ENCODE measurements around the gene POLR3E.
A peak's percentile ranks its signal among the peaks of the same experiment; 100 is the strongest.

Gene POLR3E, protein sequence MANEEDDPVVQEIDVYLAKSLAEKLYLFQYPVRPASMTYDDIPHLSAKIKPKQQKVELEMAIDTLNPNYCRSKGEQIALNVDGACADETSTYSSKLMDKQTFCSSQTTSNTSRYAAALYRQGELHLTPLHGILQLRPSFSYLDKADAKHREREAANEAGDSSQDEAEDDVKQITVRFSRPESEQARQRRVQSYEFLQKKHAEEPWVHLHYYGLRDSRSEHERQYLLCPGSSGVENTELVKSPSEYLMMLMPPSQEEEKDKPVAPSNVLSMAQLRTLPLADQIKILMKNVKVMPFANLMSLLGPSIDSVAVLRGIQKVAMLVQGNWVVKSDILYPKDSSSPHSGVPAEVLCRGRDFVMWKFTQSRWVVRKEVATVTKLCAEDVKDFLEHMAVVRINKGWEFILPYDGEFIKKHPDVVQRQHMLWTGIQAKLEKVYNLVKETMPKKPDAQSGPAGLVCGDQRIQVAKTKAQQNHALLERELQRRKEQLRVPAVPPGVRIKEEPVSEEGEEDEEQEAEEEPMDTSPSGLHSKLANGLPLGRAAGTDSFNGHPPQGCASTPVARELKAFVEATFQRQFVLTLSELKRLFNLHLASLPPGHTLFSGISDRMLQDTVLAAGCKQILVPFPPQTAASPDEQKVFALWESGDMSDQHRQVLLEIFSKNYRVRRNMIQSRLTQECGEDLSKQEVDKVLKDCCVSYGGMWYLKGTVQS

DNA sequence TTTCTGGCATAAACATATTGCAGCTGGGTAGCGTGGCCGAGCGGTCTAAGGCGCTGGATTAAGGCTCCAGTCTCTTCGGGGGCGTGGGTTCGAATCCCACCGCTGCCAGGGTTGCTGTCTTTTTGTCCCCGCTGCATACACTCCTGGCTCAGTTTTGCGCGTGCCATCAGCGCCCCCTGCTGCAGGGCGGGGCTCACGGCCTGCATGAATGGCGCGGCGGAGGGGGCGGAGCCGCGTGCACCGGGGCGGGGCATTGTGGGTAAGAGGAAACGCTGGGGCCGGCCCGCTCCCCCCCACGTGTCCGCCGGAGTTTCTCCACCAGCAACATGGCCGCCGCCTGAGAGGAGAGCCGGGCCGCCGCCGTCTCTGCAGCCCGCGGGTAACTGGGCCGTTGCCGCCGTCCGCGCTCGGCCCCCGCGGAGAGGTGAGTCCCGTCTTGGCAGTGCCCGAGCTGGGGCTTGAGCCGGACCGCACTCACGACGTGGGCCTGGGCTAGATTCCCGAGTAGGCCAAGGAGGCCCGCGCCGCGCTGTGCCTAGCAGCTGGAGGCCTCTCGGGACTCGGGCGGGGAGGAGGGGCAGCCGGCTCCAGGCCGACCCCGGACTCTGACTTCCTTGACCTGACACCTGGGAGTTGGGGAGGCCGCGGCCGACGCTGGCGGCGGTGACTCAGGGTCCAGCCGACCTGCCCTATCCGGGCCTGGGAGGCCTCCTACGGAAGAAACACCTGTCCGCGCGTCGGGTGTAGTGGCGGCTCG lies at the start of gene POLR3E:
TSS of gene POLR3E (plus strand) at position 296 of the 757 bp plus-strand sequence. CDS start 5,560 bp downstream, outside the sequence.
- DNase-seq (ENCODE audit: low read depth) = peak; percentile 97

DNA sequence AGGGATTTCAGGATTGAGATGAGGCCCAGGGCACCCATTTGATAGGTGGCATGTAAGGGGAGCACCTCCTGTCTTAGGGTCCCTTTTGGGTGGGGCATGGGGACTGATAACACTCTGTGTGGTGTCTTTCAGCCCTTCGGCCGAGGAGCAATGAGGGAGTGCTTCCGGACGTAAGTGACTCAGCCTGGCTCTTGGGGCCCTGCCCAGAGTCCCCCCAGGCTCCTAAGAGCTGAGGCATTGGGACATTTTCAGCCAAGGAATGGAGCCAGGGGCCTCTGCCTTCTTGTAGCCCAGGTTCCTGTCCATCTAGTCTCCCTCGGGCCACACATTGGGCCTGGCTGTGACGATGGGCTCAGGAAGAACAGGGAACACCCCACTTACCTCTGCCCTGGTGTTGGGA lies 46.7 kb upstream of the POLR3E start:
- DNase-seq (ENCODE audit: low read depth) = peak; percentile 6

DNA sequence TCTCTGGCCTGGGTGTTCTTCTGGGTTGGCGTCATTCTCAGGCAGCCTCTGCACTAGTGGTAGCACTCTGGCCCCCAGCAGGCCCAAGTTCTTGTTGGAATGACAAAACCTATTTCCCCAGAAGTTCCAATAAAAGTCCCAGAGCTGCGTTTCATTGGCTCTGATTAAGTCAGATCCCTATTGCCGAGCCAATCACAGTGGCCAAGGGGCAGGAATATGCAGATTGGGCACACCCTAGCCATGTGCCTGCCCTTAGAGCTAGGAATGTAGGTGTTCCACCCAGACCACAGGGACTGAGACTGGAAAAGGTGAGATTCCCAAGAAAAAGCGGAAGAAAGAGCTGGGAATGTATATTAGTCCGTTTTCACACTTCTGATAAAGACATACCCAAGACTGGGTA lies 44.9 kb upstream of the POLR3E start:
- no peak for DNase-seq (ENCODE audit: low read depth)

DNA sequence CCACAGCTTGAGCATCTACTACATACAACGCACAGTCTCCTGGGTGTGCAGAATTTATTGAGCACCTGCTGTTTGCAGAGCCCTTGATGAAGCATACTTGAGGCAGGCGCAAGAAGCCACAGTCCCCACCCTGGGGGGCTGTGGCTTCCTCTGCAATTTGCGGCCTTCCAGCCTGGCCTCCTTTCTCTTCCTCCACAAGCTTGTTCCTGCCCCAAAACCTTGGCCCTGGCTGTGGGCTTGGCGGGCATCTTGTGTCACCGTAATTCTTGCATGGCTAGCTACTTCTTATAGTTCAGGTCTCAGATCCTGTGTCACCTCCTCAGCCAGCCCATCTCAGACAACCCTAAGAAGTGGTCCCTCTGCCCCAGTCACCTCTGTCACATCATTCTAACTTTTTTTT lies 43.9 kb upstream of the POLR3E start:
- DNase-seq (ENCODE audit: low read depth) = no peak

DNA sequence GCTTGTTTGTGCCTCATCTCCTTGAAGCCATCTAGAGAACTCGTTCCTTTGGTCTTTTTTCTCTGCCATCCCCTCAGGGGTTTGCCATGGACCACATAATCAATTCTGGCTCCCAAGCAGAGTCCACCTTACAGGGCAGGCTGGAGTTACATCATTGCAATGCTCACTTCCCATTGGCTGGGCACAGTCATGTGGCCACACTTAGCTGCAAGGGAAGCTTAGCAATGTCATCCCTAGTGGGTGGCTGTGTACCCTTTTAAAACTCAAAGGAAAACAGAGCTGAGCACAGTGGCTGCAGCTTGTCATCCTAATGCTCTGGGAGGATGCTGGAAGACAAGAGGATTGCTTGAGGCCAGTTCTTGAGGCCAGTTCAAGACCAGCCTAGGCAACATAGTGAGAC lies 41.9 kb upstream of the POLR3E start:
- DNase-seq (ENCODE audit: low read depth) = no peak

DNA sequence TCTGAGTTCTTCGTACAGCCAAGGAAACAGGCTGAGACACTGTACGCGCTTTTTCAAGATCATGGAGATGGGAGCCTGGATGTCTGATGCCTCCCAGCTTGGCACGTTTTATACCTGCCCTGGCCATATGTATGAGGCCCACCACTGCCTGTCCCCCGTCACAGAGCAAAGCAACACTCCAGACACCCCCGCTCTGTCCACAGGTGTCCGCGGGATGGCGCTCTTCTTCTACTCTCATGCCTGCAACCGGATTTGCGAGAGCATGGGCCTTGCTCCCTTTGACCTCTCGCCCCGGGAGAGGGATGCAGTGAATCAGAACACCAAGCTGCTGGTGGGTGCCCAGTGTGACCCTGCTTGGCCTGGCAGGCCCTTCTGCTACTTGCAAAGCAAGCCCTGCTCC lies 39.8 kb upstream of the POLR3E start:
- DNase-seq (ENCODE audit: low read depth) = no peak

DNA sequence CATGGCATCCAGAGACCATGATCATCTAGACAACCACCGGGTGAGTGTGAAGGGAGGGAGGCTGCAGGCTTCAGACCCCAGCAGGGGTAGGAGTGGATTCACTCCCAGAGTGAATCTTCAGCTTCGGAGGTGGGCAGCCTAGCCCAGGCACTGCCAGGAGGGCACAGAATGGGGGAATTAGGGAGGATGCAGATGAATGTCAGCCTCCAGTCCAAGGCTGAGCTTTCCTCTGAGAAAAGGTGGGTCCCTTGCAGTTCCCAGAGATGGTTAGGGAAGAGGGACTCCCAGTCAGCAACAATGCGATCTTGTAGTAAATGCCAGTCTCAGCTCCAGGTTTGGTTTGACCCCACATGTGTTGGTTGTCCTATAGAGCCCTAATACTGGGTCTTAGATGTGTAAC lies 36.7 kb upstream of the POLR3E start:
- DNase-seq (ENCODE audit: low read depth) = no peak

DNA sequence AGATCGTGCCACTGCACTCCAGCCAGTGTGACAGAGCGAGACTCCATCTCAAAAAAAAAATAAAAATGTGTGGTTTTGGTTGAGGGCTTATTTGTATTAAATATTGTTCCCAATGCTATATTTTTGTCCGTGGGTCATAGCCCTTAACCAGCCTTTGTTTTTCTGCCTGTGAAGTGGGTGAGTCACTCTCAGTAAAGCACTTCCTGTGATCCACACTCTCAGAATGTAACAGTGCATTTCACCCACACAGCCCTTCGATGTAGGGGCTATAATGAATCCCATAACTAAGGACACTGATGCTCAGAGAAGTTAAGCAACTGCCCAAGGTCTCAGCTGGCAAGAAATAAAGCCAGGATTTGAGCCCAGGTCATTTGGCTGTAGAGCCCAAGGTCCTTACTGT lies 34.7 kb upstream of the POLR3E start:
- DNase-seq (ENCODE audit: low read depth) = peak; percentile 56

DNA sequence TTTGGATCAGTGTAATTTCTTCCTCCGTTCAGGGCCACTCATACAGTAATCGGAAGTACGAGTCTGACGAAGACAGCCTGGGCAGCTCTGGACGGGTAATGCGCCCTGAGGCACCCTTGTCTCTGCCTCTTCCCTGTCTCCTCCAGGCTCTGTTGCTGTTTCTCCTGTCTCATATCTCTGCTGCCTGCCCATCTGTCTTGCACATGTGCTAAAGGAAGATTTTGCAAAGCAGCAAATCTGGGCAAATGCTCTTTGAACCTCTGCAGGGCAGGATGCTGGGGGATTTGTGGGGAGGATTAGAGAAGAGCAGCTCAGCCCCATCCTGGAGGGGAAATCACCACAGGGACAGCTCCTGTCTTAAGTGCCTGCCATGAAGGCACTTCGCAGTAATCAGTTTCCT lies 32.4 kb upstream of the POLR3E start:
- DNase-seq (ENCODE audit: low read depth) = peak; percentile 49

DNA sequence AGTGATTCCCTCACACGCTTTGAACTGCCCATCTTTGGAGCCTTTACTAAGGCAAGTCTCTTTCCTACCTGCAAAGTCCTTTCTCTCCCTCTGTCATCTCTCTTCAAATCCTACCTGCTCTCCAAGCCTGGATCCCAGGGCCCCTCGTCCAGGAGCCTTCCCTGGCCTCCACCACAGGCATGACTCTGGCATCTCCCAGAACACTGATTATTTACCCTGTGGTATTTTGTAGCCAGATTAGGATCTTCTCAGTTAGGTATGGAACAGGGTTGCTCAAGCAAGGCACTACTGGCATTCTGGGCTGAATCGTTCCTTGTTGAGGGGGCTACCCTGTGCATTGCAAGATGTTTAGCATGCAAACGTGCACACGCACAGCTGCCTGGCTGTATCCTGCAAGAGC lies 31.9 kb upstream of the POLR3E start:
- no peak for DNase-seq (ENCODE audit: low read depth)

DNA sequence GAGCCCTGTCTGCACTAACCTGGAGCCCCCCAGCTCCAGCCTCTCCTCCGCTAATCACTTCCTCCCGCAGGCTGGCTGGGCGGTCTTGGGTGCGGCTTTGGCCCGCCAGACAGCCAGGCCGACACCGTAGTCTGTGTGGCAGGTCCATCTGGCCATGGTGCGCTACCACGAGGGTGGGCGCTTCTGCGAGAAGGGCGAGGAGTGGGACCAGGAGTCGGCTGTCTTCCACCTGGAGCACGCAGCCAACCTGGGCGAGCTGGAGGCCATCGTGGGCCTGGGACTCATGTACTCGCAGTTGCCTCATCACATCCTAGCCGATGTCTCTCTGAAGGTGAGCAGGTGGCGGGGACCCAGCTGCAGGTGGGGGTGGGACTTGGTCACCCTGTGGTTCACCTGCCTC lies 30.7 kb upstream of the POLR3E start:
- no peak for DNase-seq (ENCODE audit: low read depth)

DNA sequence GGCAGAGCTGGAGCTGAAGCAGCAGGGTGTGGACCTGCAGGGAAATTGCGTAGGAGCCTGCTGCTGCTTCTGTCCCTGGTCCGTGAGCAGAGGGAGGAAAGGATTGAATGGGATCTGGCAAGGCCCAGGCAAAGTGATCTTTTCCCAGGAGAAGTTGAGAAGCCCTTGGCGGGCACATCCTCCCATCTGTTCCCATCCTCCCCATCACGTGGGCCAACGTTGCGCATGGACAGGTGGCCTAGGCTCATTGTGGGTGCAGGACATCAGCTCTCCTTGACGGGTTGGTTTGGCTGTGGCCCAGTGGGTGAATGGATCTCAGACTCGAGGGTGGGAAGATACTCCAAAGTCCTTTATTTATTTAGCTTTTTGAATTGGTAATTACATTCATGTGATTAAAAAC lies 29.4 kb upstream of the POLR3E start:
- DNase-seq (ENCODE audit: low read depth) = no peak

DNA sequence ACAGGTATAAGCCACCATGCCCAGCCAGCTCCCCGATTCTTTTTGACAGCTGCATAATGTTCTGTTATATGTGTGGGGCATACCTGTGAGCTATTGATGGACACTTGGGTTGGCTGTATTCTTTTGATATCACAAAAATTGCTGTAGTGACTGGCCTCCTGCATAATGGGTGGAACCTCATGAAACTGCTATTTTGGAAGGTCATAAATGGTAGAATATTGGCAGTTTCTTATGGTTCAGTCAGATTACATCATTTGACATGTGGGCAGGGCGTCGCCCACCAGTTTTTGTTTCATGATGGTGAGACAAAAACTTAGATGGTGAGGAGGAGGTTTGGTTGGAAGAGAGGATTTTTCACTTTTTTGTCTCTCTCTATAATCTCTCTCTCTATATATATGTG lies 26.7 kb upstream of the POLR3E start:
- no peak for DNase-seq (ENCODE audit: low read depth)

DNA sequence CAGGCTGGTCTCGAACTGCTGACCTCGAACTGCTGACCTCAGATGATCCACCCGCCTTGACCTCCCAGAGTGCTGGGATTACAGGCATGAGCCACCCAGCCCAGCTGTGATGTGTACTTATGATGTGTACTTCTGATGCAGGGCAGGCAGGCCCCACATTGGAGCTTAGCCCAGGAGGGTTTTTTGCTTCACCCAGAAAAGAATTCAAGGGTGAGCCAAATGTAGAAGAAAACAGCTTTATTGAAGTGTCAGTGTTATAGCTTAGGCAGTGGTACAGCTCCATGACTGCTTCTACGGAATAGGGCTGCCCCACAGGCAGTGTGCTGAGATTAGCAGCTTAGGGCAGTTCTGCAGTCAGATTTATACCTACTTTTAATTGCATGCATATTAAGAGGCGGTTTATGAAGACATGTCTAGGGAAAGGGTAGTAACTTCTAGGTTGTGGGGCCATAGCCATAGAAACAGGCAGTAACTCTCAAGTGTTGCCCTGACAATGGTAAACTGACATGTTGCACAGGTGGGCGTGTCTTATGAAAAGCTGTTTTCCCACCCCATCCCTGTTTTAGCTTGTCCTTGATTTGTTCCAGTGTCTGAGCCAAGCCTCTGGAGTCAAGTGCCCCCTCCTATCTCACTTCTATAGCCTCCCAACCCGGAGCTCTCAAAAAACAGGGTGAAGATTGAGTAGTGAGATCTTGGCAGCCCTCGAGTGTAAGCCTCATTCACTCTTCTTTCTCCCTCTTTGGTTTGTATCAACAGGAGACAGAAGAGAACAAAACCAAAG lies 24.1 kb upstream of the POLR3E start:
- no peak for DNase-seq (ENCODE audit: low read depth)

DNA sequence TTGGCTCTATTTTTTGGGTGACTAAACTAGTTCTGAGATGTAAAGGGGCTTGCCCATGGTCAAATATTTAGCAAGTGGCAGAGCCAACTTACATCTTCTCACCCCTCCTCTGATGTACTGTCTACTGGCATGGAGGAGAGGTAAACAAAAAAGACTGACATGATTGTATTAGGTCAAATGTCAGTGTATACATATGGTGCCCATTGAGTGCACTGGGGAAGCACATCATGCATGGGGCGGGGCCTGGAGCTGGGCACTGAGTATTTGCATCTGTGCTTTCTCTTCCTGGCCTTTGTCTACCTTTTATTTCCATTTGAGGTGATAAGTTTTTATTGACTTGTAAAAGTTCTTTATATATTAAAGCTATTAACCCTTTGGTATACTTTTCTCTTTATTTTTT lies 22.3 kb upstream of the POLR3E start:
- no peak for DNase-seq (ENCODE audit: low read depth)

DNA sequence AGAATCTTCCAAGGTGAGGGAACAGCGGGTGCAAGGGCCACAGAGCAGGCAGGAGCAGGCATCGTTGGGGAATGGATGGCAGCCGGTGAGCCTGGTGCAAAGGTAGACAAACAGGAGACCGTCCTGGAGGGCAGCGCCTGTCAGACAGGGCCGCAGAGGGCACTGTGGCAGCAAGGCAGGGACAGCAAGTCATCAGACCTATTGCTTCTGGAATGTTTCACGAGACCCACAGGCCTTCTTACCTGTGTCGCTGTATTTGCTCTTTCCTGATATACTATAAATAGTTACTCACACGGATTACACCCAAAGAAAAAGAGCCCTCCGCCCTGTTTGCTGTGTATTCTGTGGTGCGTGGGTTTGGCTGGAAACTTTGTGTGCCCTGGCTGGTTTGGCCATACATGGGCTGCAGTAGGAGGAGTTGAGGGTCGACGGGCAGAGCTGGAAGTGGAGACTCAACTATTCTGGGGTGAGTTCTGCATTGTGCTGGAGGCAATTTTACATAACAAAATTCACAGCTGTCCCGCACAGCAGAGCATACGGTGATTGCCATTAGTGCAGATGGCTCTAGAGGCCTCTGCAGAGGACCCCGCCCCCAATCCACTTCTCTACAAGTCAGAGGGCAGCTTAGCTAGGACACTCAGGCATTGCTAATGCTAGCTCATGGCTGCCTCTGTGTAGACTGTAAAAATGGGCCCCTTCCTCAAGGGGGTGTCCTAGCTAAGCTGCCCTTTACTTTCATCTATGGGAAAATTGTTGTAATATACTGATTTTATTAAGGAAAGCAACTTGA lies 18.6 kb upstream of the POLR3E start:
- no peak for DNase-seq (ENCODE audit: low read depth)

DNA sequence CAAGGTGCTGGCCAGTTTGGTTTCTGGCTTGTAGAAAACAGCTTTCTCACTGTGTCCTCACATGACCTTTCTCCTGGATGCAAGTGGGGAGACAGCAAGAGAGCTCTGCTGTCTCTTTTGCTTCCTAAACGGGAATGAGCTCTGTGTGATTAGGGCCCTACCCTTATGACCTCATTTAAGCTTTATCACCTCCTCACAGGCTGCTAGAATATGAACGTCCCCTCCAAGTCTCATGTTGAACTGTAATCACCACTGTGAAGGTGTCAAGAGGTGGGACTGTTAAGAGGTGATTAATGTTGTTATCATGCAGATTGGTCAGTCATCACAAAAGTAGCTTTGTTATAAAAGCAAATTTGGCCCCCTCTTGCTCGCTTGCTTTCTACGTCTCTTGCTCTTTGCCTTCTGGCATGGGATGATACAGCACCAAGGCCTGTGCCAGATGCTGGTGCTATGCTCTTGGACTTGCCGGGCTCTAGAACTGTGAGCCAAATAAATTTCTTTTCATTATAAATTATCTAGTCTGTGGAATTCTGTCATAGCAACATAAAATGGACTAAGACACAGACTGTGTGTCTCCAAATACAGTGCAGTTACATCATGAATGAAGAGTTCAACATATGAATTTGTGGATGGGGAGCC lies 14.8 kb upstream of the POLR3E start:
- no peak for DNase-seq (ENCODE audit: low read depth)

DNA sequence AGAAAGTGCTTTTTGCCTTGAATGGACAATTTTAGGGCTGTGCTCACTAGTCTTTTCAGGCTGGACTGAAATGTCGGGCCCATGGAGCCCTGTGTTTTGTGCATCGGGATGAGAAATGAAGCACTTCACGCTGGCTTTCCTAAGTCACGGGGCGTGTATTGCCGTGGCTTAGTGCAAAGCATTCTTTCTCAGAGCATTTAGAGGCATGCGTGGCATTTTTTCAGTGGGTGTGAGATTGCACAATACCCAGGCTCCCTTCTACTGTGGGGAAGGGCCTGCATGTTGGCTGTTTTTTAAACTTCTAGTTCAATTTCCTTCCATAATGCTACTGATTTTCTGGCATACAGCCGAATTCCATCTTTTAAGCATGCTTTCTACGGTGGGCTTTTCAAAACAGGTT lies 12.6 kb upstream of the POLR3E start:
- DNase-seq (ENCODE audit: low read depth) = peak; percentile 54

DNA sequence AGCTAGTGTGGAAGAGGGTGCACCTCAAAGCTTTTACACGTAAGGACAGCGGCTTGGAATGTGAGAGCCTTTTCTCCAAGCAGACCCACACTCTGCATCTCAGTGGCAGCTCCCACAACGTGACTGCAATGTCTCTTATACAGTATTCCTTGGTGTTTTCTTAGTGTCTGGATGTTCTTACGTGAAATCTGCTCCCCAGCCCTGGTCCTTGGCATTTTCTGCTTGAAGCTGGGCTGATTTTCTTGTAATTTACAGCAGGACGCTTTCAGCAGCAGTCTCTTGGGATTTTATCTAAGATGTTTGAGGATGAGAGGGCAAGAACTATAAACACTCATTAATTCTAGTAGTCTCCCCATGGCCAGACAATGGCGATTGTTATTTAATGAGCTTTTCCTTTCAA lies 12.1 kb upstream of the POLR3E start:
- no peak for DNase-seq (ENCODE audit: low read depth)

DNA sequence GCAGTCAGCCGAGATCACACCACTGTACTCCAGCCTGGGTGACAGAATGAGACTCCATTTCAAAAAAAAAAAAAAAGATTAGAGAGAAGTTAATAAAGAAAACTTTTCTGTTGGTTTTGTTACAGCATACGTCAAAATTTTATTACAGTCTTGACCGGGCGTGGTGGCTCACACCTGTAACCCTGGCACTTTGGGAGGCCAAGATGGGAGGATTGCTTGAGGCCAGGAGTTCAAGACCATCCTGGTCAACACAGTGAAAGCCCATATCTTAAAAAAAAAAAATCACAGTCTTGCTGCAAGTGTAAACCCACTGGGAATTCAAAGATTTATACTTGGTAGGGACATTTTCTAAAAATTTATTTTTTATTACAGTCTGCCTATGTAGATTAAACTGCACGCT lies 6.2 kb upstream of the POLR3E start:
- DNase-seq (ENCODE audit: low read depth) = no peak

DNA sequence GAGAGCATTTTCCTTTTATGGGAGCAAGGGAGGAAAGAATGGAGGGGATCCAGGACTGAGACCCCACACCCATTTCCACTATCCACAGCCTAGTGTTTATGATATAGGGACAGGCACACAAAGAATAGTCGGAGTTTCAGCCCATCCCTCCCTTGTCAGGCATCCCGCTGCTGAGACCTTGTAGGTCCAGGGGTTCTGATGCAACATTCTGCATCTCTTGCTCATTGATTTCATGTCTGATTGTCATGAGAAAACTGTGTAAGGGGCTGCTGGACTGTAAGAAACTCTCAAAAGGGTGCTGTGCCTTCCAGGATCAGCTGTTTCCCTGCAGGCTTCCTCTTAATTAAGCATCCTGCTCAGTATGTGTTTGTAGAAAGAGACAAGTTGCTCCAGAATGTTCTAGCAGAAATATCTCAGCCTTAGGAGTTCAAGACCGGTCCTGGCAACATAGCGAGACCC lies 5.3 kb upstream of the POLR3E start:
- DNase-seq (ENCODE audit: low read depth) = peak; percentile 67
